ENCODE results near the gene CP. TPM values are rescaled to one million over a fixed set of nuclear protein-coding genes. Genes with fewer than 3 reads are reported as not detected.
"Not testable (repeated sequence)": the region's sequence is repeated elsewhere in the genome, so short reads cannot be mapped to it uniquely, and the experiment has no call there.

The CP gene
- total RNA-seq, 1 donor from 2014 or later: 2.2 TPM

- intact Hi-C loops (cut with micrococcal nuclease); ATAC-seq: not testable (repeated sequence)
Observed at GRCh38 chr3:149196805-149197592, 24.6 kb downstream of the CP start.

GRCh38 chr3:149195221-149195620 lies 26.4 kb downstream of the CP start:
- ATAC-seq (no peak), DNase-seq (no peak)
- intact Hi-C loops (cut with micrococcal nuclease): no loop called here

More at GRCh38 chr3:149196805-149197592, 24.6 kb downstream of the CP start:
- DNase-seq: not testable (repeated sequence)

GRCh38 chr3:149188494-149188893 lies 33.1 kb downstream of the CP start:
- DNase-seq: no peak
- peak; percentile 61 for ATAC-seq
- intact Hi-C loops (cut with micrococcal nuclease): no loop called here

- ATAC-seq (no peak), DNase-seq (no peak)
- intact Hi-C loops (cut with micrococcal nuclease): no loop called here
Observed at GRCh38 chr3:149186721-149187120, 34.9 kb downstream of the CP start.

- DNase-seq: no peak
- intact Hi-C loops (cut with micrococcal nuclease): no loop called here
Observed at GRCh38 chr3:149186219-149186618, 35.4 kb downstream of the CP start.

GRCh38 chr3:149181182-149181581 lies 40.4 kb downstream of the CP start:
- DNase-seq (no peak), ATAC-seq (no peak)
- intact Hi-C loops (cut with micrococcal nuclease): no loop called here

More at GRCh38 chr3:149186219-149186618, 35.4 kb downstream of the CP start:
- ATAC-seq: no peak

GRCh38 chr3:149180057-149180573 lies 41.5 kb downstream of the CP start:
- ATAC-seq (peak; percentile 98), DNase-seq (peak; percentile 68)
- intact Hi-C loops (cut with micrococcal nuclease): no loop called here

GRCh38 chr3:149179220-149179619 lies 42.4 kb downstream of the CP start:
- DNase-seq: no peak
- no peak for ATAC-seq
- intact Hi-C loops (cut with micrococcal nuclease): no loop called here

GRCh38 chr3:149177122-149177521 lies 44.5 kb downstream of the CP start:
- DNase-seq: no peak
- no peak for ATAC-seq
- intact Hi-C loops (cut with micrococcal nuclease): no loop called here

GRCh38 chr3:149174901-149175300 lies 46.7 kb downstream of the CP start:
- ATAC-seq: no peak
- no peak for DNase-seq
- intact Hi-C loops (cut with micrococcal nuclease): no loop called here

- no peak for ATAC-seq
- intact Hi-C loops (cut with micrococcal nuclease): no loop called here
- DNase-seq: no peak
Observed at GRCh38 chr3:149170672-149171071, 51.0 kb downstream of the CP start.

GRCh38 chr3:149167898-149168297 lies 53.7 kb downstream of the CP start:
- intact Hi-C loops (cut with micrococcal nuclease): no loop called here
- DNase-seq (no peak), ATAC-seq (no peak)

- ATAC-seq (no peak), DNase-seq (no peak)
- intact Hi-C loops (cut with micrococcal nuclease): no loop called here
Observed at GRCh38 chr3:149163066-149163465, 58.6 kb downstream of the CP start.

GRCh38 chr3:149162007-149162406 lies 59.6 kb downstream of the CP start:
- ATAC-seq (peak; percentile 41), DNase-seq (no peak)
- intact Hi-C loops (cut with micrococcal nuclease): no loop called here

- intact Hi-C loops (cut with micrococcal nuclease): no loop called here
- DNase-seq (no peak), ATAC-seq (no peak)
Observed at GRCh38 chr3:149160754-149161300, 60.8 kb downstream of the CP start.

- intact Hi-C loops (cut with micrococcal nuclease): no loop called here
- no peak for ATAC-seq
Observed at GRCh38 chr3:149153402-149153801, 68.2 kb downstream of the CP start.

GRCh38 chr3:149152420-149152819 lies 69.2 kb downstream of the CP start:
- intact Hi-C loops (cut with micrococcal nuclease): no loop called here
- no peak for DNase-seq
- ATAC-seq: no peak

More at GRCh38 chr3:149153402-149153801, 68.2 kb downstream of the CP start:
- no peak for DNase-seq

GRCh38 chr3:149151843-149152242 lies 69.8 kb downstream of the CP start:
- no peak for DNase-seq
- intact Hi-C loops (cut with micrococcal nuclease): no loop called here
- ATAC-seq: peak; percentile 68

GRCh38 chr3:149150436-149150835 lies 71.2 kb downstream of the CP start:
- ATAC-seq (no peak), DNase-seq (no peak)
- intact Hi-C loops (cut with micrococcal nuclease): no loop called here

GRCh38 chr3:149145974-149146373 lies 75.7 kb downstream of the CP start:
- ATAC-seq: peak; percentile 79
- intact Hi-C loops (cut with micrococcal nuclease): no loop called here
- no peak for DNase-seq

GRCh38 chr3:149145356-149145755 lies 76.3 kb downstream of the CP start:
- DNase-seq (no peak), ATAC-seq (peak; percentile 31)
- intact Hi-C loops (cut with micrococcal nuclease): no loop called here

All from left ventricle myocardium superior (tissue), 1 donor.